ENCODE data around the gene TNIP2.

- TF ChIP-seq CTCF (IDR thresholded peaks at IDR 0.05) = no peak
- no peak for TF ChIP-seq POLR2AphosphoS5 (IDR thresholded peaks at IDR 0.05)
- TF ChIP-seq EP300 (IDR thresholded peaks at IDR 0.05) = no peak
These were observed 30.7 kb upstream of the TNIP2 start for GRCh38 chr4:2786794-2787229.

Measured in esophagus muscularis mucosa (tissue), 4 donors.